ENCODE results near the gene ATXN7L1.

DNA sequence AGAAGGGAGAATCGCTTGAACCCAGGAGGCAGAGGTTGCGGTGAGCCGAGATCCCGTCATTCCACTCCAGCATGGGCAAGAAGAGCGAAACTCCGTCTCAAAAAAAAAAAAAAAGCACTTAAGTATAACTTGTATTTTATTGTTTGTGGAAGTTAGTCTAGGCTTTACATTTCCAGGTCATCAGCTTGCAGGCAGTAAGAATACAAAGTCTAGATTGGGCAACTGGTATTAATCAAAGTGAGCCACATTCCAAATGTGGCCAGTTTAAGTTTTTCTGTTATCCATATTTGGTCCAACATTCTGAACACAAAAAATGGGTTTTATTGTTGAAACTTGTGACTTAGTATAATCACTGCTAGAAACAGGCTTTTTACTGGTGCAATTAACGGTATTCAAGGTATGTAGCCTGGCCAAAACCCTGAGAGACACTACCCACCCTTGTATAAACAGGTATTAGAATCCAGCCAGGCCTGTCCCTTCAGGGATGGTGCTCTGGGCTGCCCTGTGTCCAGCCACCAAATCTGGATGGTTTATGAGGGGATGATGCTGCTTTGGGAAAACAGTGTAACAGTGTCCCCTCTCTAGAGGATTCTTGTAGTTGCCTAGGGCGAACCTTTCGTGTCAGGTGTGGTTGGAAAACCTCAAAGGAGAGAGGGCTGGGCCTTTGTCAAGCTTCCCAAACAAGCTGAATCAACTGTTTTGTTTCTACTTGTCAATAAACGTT, 173.0 kb downstream of the ATXN7L1 start:
- TF ChIP-seq, protein P1, sequence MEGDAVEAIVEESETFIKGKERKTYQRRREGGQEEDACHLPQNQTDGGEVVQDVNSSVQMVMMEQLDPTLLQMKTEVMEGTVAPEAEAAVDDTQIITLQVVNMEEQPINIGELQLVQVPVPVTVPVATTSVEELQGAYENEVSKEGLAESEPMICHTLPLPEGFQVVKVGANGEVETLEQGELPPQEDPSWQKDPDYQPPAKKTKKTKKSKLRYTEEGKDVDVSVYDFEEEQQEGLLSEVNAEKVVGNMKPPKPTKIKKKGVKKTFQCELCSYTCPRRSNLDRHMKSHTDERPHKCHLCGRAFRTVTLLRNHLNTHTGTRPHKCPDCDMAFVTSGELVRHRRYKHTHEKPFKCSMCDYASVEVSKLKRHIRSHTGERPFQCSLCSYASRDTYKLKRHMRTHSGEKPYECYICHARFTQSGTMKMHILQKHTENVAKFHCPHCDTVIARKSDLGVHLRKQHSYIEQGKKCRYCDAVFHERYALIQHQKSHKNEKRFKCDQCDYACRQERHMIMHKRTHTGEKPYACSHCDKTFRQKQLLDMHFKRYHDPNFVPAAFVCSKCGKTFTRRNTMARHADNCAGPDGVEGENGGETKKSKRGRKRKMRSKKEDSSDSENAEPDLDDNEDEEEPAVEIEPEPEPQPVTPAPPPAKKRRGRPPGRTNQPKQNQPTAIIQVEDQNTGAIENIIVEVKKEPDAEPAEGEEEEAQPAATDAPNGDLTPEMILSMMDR (IDR thresholded peaks at IDR 0.05): no peak
- TF ChIP-seq POLR2A (IDR thresholded peaks at IDR 0.05): no peak
